Stimulated activated CD4-positive, alpha-beta T cell treated with anti-CD3 and anti-CD28 coated beads, TNF-alpha, amount 100 ng/mL, for 48 hours (primary cell): ENCODE results near the gene C19orf12.
"Not testable (repeated sequence)": the region's sequence is repeated elsewhere in the genome, so short reads cannot be mapped to it uniquely, and the experiment has no call there.

Experiments used
- DNase-seq, 3 donors: peaks; one replicate each; pipeline ENCODE4 v3.0.0-alpha.2; 2020; ENCODE audit warnings: low read depth in 3 of 3

The C19orf12 gene

DNA sequence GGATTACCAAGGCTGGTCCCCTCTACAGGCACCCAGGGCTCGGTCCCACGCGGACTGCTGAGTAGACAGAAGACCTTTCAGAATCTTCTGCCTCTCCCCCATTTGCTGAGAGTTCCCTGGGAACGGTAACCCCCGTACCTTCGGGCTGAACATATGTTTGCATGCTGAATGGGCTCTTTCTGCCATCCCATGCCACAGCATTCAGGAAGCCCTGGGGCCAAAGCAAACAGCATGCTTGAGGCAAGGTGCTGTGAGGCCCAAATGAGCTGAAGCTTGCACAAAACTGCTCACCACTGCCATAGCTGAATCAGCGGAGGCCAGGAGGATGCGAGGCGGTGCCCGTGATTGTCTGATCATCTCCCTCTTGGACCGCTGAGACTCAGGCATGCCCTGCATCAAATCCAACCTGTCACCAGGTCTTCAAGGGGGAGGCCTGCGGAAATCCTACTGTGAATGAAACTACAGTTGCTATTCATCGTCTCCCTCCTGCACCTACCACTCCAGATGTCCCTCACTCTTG lies 16.3 kb upstream of the C19orf12 start:
- DNase-seq: no peak

DNA sequence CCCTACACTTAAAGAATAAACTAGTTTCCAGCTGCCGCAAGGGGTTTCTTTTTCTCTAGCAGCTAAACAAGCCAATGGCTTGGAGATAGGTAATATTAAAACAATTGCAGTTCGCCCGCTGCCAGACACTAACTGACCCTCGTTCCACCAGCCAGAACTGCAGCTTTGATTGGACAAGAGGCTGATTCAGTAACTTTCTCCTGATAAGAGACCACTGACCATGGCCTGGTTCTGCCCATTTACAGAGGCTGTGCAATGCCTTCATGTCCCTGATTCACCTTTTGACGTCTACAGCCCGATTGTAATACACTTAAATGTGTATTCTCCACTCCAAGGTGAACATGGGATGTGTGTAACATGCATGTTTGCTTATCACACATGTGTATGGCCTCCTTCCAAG lies 12.8 kb upstream of the C19orf12 start:
- no peak for DNase-seq

DNA sequence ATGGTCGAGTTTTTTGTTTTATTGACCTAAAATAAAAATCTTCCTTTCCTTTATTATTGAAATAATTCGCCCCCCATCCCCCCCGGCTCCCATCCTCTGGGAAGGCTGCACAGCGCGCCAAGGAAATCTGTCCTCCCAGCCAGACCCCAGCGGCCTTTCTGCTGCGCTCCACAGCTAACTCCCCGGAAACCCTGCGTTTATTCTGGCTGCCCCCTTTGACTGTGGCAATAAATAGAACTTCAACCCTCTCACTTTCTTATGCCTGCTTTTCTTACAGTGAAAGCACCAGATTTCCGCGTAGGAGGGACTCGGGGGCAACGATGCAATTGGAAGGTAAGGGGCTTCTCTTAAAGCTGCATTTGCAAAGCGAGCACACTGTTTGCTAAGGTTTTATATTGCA lies 9.7 kb upstream of the C19orf12 start:
- no peak for DNase-seq

DNA sequence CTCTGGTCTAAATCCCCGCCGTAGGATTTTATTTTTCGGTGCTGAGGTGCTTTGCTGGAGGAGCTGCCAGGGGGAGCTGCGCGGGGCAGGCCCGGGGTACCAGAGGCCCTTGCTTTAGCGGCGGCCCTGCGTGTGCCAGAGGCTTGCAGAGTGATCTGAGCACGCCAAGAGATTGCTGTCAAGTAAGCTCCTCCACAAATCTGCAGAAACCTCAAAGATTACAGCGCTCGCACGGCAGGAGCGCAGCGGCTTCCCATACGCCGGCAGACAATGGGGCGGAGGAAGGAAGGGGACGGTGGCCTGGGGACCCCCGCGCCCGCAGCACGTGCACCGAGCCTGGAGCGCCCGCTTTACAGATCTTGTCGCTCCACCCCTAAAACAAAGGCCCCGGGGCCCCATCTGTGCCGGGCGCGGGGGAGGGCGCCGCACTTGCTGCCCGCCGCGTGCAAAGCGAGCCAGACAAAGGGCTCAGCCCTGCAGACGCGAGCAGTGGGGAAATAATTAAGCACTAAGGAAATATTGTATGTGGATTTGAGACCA lies 9.1 kb upstream of the C19orf12 start:
- no peak for DNase-seq

DNA sequence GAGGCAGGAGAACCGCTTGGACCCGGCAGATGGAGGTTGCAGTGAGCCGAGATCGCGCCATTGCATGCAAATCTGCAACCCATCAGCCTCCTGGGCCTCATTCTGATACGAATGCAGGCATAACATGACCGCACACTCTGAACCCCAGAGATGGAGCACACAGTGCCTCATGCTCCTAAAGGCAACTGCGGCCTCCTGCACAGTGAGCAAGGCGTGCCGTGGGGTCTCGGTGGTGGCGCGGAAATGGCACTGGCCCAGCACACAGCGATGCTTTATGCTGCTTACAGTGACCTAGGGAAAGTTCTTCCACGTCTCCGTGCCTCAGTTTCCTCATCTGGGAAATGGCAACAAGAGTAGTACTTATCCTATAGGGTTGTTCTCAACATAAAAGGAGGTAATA lies 2.0 kb upstream of the C19orf12 start:
- DNase-seq: no peak

DNA sequence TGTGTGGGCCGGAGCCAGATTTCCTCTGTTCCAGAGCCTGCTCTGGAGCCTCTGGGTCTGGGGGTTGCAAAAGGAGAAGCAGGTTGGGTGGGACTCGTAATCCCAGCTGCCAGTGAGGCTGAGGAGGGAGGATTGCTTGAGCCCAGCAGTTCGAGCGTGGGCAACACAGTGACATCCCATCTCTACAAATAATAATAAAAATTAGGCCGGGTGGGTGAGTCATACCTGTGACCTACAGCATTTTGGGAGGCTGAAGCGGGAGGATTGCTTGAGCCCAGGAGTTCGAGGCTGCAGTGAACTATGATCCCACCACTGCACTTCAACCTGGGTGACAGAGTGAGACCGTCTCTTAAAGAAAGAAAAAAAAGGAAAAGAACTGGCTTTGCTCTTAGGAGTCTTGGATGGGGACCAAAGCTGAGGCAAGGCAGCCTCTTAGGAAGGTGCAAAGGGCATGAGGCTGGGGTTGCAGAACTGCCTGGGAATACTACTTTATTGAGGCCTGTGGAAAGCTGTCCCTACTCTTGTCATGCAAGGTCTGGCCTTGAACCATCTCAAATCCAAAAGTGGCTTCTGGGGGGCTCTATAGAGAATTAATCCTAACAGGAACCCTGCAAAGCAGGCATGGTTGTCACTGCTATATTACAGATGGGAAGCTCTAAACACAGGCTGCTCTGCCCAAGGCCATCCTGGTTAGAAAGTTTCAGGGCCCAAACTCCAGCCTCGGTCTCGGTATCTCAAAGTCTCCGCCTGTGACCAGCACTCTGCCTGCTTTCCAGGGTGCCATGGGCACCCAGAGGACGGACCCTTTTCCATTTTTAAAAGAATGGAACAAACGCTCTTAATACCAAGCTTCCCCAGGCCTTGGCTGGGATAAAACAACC lies 880 bp upstream of the C19orf12 start:
- no peak for DNase-seq

DNA sequence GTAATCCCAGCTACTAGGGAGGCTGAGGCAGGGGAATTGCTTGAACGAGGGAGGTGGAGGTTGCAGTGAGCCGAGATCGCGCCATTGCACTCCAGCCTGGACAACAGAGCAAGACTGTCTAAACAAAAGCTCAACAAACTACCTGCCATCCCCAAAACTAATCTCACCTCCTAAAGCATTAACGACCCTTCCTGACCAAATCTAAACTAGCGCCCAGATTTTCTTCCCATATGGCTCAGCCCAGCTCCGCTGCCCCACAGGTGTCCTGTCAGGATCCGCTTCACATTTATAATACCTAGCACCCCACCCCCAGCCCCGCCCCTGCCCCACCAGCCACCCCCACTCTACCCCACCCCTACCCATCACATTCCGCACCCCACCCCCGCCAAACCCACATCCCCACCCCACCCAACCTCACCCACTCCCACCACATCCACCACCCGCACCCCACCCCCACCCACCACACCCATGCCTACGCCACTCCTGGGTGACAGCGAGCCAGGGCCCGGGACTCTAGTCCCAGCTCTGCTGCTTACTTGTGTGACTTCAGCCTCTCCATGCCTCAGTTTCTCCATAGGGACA lies 599 bp downstream of the C19orf12 start:
- no peak for DNase-seq

DNA sequence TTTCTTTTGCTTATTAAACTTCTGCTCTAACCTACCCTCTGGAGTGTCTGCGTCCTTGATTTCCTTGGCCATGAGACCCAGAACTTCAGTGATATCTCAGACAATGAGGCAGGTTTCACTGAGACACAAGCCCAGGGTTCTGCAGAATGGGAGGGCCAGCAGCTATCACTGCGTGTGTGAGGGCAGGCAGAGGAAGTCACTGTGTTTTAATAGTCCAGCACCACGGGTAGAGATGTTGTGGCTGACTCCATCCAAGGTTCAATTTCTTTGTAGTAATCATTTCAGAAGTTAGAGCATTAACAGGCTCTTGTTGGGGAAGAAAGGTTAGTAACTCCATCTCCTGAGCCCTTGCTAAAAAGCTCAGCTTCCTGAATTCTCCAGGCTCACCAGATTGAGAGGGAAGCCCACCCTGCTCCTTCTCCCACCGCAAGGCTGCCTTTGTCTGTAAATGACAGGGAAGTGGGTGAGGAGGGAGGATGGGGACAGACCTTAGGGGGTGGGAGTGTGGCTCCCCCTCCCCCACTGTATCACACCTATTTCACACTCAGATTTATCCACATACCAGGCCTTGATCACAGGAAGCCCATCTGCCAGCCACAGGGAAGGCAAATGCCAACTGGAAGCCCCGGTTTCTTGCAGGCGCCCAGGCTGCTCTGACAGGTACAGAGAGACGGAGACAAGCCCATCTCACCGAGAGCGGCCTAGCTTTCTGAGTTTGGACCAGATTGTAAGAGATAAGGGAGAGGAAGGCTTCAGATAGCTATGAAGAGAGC lies 2.1 kb downstream of the C19orf12 start:
- no peak for DNase-seq

DNA sequence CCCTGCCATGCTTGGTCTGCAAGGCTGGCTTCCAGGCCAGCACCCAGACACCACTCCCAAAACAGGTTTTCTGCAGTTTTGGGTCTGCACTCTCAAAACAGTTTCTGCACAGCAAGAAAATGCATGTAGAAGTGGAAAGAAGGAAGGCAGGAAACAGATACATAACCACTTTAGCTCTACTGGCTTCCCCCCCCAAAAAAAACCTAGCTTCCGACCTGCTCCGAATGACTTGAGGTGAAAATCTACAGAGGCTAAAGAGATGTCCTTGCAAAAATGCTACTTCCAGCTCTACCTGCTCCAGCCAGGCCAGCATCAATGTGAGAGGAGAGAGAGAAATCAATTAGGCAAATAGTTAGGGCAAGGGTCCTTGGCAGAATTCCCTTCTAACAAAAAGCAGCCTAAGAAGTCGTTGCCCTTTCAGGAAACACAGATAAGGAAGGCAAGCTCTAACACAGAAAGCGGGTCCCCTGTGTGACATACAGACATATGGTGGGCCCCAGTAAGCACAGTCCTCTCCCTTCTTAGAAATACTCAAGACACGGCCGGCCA lies 3.4 kb downstream of the C19orf12 start:
- DNase-seq: no peak

DNA sequence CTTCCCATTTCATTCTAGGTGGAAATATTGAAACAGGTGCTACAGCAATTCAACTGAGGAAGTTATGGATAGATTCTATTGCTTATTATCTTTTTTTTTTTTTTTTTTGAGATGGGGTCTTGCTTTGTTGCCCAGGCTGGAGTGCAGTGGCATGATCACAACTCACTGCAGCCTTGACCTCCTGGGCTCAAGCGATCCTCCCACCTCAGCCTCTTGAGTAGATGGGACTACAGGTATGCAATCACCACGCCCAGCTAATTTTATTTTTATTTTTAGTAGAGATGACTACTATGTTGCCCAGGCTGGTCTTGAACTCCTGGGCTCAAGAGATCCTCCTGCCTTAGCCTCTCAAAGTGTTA lies 5.6 kb downstream of the C19orf12 start:
- not testable (repeated sequence) for DNase-seq

DNA sequence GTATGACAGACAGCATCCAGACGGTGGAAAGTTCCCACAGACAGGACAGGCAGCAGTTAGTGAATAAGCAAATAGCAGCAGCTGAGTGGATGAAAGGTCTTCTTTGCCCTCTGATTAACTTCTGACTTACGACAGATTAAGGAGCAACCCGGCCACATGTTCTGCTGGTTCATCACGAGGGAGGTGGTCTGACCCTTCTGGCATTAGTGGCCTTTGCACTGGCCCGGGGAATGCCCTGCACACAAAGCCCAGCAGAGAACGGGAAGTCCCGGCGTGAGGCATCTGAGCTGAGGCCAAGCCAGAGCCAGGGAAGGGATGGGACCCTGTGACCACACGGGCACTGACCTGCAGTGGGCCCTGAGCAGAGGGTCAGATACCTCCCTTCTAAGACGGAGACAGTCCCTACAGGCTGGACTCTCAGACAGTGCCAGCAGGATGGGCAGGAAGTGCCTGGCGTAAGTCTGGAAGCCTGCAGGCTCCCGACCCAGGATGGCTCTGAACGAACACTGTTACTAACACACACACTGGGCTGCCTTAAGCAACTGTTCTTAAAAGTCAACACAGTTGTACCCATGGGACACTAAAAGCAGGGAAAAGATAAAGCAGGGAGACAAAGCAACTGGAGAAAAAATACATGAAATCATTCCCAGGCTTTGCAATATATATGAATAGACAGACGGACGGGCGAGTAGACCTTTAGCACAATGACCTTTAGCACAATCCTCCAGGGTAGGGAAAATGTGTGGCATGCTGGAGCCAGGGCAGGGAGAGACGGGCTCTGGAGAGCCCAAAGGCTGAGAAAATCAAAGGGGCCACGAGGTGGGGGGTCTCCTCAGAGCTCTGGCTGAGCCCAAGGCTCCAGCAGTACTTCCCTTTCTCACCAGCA lies 6.3 kb downstream of the C19orf12 start:
- DNase-seq: no peak

DNA sequence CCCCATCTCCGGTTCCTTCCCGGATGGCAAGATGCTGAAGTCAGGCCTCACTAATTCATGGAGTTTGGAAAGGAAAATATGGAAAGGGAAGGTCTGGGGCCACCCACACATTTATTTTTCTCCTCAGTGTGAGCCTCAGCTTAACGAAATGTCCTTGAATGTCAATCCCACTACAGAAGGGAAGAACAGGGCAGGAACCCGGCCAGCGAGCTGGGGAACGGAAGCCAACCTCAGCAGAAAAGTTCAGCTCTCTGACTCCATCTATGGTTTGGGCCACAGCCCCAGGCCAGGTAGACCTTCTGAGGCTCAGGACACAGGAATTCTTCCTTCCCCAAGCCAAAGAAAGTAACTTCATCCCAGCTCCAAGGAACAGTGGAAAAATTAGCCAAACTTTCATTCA lies 8.4 kb downstream of the C19orf12 start:
- DNase-seq: no peak

DNA sequence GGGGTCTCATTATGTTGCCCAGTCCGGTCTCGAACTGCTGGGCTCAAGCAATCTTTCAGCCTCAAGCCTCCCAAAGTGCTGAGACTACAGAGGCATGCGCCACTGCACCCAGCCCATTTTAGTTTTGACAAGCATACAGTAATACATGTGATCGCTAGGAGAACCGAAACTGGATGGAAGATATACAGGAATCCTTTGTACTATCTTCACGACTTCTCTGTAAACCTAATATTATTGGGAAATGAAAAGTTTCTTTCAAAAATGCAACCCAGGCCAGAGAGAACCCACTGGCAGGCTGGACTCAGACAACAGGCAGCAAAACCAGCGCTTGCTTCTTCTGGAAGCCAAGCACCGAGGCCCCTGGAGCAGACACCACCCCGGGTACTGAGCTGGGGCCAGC lies 9.4 kb downstream of the C19orf12 start:
- no peak for DNase-seq

DNA sequence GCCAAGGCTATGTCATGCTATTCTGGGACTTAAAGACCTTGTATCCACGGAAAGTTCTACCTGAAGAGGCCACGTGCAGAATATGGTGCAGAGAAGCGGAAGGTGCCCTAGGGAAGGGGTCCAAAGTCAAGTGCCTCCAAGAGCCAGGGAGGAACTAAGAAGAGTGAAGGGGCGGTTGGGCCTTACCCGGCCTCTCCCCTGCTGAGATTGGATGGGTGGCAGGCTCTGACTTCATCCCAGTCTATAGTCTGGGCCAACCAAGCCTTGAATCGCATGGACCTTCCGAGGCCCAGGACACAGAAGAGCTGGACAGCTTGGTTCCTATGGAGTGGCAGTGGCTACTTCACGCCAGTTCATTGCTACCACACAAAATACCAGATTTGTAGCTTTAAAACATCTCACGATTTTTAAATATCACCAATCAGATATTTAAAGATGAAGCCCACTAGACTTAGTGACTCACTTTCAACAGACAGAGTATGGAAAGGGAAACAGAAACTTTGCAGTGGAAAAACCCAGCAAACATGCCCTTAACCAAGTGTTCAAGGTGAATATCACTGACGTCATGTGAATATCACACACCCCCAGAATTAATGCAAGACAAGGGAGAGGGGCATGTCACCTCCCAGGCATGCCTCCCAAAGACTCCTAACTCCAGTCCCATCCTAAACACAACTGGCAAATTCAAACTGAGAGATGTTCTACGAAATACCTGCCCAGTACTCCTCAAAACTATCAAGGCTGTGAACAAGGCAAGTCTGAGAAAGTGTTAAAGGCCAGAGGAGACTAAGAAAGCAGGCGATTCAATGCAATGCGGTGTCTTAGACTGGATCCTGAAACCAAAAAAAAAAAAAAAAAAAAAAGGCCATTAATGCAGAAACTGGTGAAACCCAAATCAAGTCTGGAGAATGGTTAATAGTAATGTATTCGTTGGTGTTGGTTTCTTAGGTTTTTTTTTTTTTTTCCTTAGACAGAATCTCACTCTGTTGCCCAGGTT lies 10.2 kb downstream of the C19orf12 start:
- DNase-seq: no peak

DNA sequence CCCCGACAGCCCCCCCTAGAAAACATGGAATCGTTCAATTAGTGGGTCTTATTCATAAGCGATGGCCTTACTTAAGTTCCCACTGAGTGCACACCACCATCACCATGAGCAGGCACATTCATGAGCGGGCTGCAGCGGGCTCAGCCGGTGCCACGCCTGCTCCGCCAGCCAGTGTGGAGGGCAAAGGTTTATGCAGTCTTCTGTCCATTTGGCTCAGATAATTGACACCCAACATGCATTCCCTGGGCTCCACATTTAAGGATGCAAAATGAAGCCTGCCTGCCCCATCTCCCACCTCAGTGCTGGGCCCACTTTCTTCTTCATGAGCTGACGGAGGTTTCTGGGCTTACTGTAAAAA lies 12.1 kb downstream of the C19orf12 start:
- DNase-seq: no peak

DNA sequence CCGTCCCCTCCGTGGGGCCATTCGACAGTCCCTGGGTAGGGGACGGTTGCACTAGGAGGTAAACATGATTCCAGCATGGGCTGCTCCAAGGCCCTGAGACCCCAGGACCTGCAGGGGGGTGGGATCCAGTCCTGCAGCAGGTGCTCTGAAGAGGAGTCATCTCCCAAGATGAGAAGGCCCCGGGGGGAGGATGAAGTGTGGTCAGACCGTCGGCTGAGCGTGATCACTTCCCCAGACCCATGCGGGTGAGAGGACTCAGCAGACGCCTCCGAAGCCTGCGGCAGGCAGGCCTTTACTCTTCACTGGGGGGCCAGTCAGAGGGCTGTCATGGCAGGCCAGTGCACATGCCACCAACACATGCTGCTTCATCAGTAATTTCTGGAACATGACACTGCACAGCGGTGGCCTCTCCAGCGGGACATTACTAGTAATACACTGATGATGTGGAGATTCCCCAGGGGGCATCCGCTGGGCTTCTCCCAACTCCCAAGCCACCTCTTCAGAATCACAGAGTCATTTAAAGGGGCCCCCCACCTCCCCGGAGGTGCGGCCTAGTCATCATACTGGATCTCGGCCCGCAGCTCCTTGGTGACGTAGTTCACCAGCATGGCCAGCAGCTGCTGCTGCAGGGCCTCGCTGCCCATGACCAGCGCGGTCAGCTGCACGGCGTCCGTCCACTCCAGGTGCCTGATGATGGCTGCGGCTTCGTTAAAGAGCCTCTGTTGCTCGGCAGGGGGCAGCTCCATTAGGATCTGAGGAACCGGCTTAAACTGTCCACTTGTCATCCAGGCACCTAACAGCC lies 12.7 kb downstream of the C19orf12 start:
- no peak for DNase-seq

DNA sequence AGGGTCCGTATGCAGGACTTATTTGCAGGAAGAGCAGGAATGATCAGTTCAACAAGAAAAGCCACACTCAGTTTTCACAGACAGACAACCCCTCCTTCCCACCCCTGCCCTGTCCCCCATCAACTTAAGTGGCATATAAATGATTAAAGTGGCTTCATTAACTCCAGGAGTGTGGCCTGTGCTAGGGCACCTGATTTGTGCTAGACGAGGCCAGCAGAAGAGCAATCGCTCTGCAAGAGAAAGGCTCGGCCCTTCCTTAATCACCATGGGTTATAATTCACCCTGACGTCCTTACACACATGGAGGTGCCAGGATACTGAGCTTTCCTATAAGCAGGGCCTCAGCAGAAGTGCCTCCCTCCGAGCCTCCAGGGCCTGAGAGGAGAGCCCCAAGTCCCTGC lies 14.6 kb downstream of the C19orf12 start:
- no peak for DNase-seq

DNA sequence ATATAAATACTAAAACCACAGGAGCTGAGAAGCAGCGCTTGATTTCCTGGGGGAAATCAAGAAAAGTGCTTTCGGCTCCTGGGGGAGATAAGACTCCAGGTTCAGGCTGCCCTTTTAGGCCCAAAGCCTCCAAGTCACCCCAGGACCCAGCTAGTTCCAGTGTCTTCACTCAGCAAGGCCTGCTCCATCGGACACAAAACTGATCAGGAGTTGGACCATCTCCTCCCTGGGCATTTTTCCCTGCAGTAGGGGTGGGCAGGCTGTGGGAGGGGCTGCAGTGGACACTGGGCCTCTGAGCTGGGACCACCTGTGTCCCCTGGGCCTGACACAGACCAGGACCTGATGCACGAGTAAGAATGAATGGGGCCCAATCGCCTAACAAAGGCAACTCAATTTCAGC lies 15.2 kb downstream of the C19orf12 start:
- DNase-seq: no peak
